Keratinocyte (primary cell): ENCODE data around the gene PHKA1. TPM values are rescaled to one million over a fixed set of nuclear protein-coding genes. Genes with fewer than 3 reads are reported as not detected.
A peak's percentile ranks its signal among the peaks of the same experiment; 100 is the strongest.

ENCODE experiments used
- DNase-seq: peaks from one replicate; pipeline ENCODE4 v3.0.0-alpha.2; 2011; ENCODE audit warnings: low read depth, missing footprints, low spot score
- FAIRE-seq: peaks from 2 replicates; lab custom pipeline; 2011; peaks lifted over from hg19 to GRCh38; lab: Jason Lieb, UNC
- H2AFZ ChIP-seq: 2 replicates; pipeline ENCODE4 v1.6.0; 2012; ENCODE audit warnings: low read length, control low read depth, inconsistent platforms; ENCODE audit not compliant: control insufficient read depth
- H3K27ac ChIP-seq: 2 replicates; pipeline ENCODE4 v1.5.1; 2011; ENCODE audit warnings: low read length; ENCODE audit not compliant: control insufficient read depth, insufficient read depth
- H3K27me3 ChIP-seq: 3 replicates; pipeline ENCODE4 v1.6.0; 2011; ENCODE audit warnings: low read length; ENCODE audit not compliant: control insufficient read depth, insufficient read depth; ENCODE audit errors: extremely low read depth
- H3K36me3 ChIP-seq, 2 experiments: 2 replicates in 1 of 2; 3 replicates in 1 of 2; pipeline ENCODE4 v1.5.1; 2011; ENCODE audit warnings: low read length in 2 of 2, mild to moderate bottlenecking in 1 of 2; ENCODE audit not compliant: control insufficient read depth in 2 of 2, insufficient read depth in 2 of 2; ENCODE audit errors: extremely low read depth in 1 of 2
- H3K4me1 ChIP-seq: 3 replicates; pipeline ENCODE4 v1.5.1; 2011; ENCODE audit warnings: low read length; ENCODE audit not compliant: control insufficient read depth, insufficient read depth; ENCODE audit errors: extremely low read depth
- H3K4me2 ChIP-seq: 3 replicates; pipeline ENCODE4 v1.6.0; 2011; ENCODE audit warnings: low read depth, low read length; ENCODE audit not compliant: control insufficient read depth, insufficient read depth; ENCODE audit errors: extremely low read depth
- H3K4me3 ChIP-seq, 3 experiments: fragments of 200-600 bp in 1 of 3; sonication (generic) in 1 of 3; 2 replicates in 2 of 3; 3 replicates in 1 of 3; pipeline ENCODE4 v1.5.1; 2011 to 2016; ENCODE audit warnings: low read length in 3 of 3, mild to moderate bottlenecking in 3 of 3, control low read depth in 2 of 3, inconsistent platforms in 1 of 3, low read depth in 1 of 3, mixed read lengths in 1 of 3, mixed run types in 1 of 3, moderate library complexity in 1 of 3; ENCODE audit not compliant: control insufficient read depth in 2 of 3, insufficient read depth in 2 of 3; ENCODE audit errors: extremely low read depth in 1 of 3
- H3K79me2 ChIP-seq: 2 replicates; pipeline ENCODE4 v1.6.0; 2012; ENCODE audit warnings: low read length; ENCODE audit not compliant: control insufficient read depth, insufficient read depth
- H3K9ac ChIP-seq: 3 replicates; pipeline ENCODE4 v1.6.0; 2011; ENCODE audit warnings: low read length; ENCODE audit not compliant: control insufficient read depth, insufficient read depth; ENCODE audit errors: extremely low read depth
- H3K9me1 ChIP-seq: 3 replicates; pipeline ENCODE4 v1.6.0; 2011; ENCODE audit warnings: low read length; ENCODE audit not compliant: control insufficient read depth, insufficient read depth; ENCODE audit errors: extremely low read depth
- H3K9me3 ChIP-seq: 2 replicates; pipeline ENCODE4 v1.5.1; 2012; ENCODE audit warnings: low read depth, low read length; ENCODE audit not compliant: control insufficient read depth
- H4K20me1 ChIP-seq: 3 replicates; pipeline ENCODE4 v1.6.0; 2011; ENCODE audit warnings: low read length; ENCODE audit not compliant: control insufficient read depth, insufficient read depth; ENCODE audit errors: extremely low read depth
- CTCF ChIP-seq, 3 experiments: IDR thresholded peaks in 1 of 3; conservative IDR thresholded peaks in 1 of 3; optimal IDR thresholded peaks in 1 of 3; 2 replicates in 2 of 3; 3 replicates in 1 of 3; pipeline versions ENCODE3 to v1.5.1; 2011; ENCODE audit warnings: low read length in 3 of 3, mild to moderate bottlenecking in 3 of 3, moderate library complexity in 2 of 3, control low read depth in 1 of 3, inconsistent platforms in 1 of 3; ENCODE audit not compliant: insufficient read depth in 2 of 3; ENCODE audit errors: extremely low read depth in 1 of 3
- EZH2 ChIP-seq: IDR thresholded peaks from one replicate; pipeline ENCODE4 v1.6.1; 2012; ENCODE audit warnings: inconsistent platforms, mild to moderate bottlenecking, low read length, moderate library complexity
- dilution Hi-C: fragments of 300-500 bp; cut with MboI; formaldehyde crosslinking; loops from one replicate; pipeline ENCODE4 v1.7.0; 2020; ENCODE audit warnings: low sequenced_read_pairs; ENCODE audit not compliant: extremely low pct_ligation_motif_present
- polyA plus RNA-seq, 5 experiments: library from polyadenylated mRNA; depleted of rRNA in 3 of 5; stranded (reverse) in 3 of 5; stranded (forward) in 1 of 5; unstranded in 1 of 5; fragments of >200 nt; gene quantifications; 1 replicate in 1 of 5; 2 replicates in 3 of 5; 3 replicates in 1 of 5; pipeline versions ENCODE4 v1.2.1 to v1.2.3, GENCODE V29; 2011 to 2012; ENCODE audit warnings: missing spikeins in 2 of 5, low read depth in 1 of 5, low replicate concordance in 1 of 5

Gene PHKA1
- polyA plus RNA-seq, 1 donor (not counting 4 experiments of a cell fraction or from before 2014, with no cell fraction given) = 7.1 TPM

GRCh38 chrX:72714478-72714916 lies 391 bp upstream of the PHKA1 start:
- Histone ChIP-seq H3K27ac (peak overlapping the region; percentile 66), H3K4me1 (no peaks in the 10 kb centered on the region), H2AFZ (peak overlapping the region; percentile 61), H4K20me1 (no peaks in the 10 kb centered on the region), H3K9me1 (no peaks in the 10 kb centered on the region), H3K9ac (peak overlapping the region; percentile 69), H3K79me2 (no peaks in the 10 kb centered on the region), H3K27me3 (no peaks in the 10 kb centered on the region), H3K4me3 (peak overlapping the region; percentile 44 to 75 (median 59)), H3K4me2 (peak overlapping the region; percentile 66), H3K9me3 (no peaks in the 10 kb centered on the region), H3K36me3 (no peaks in the 10 kb centered on the region)
- TF ChIP-seq EZH2 (no peak), CTCF (optimal IDR thresholded peaks at IDR 0.05 in 1 of 3, IDR thresholded peaks at IDR 0.05 in 1 of 3, conservative IDR thresholded peaks at IDR 0.05 in 1 of 3; ENCODE audit: extremely low read depth in 1 of 3, insufficient read depth in 2 of 3, low read length in 3 of 3) (peak in 1 of 3 experiments; percentile 19)
- no peak for FAIRE-seq
- DNase-seq = no peak
- dilution Hi-C loops = no loop called here

- DNase-seq (no peak), FAIRE-seq (no peak)
- dilution Hi-C loops = no loop called here
- Histone ChIP-seq H4K20me1 (no peaks in the 10 kb centered on the region), H3K9me3 (no peaks in the 10 kb centered on the region), H3K4me1 (no peaks in the 10 kb centered on the region), H3K4me2 (peak overlapping the region; percentile 56), H3K36me3 (no peaks in the 10 kb centered on the region), H3K9me1 (no peaks in the 10 kb centered on the region), H3K4me3 (peak overlapping the region; percentile 44 to 75 (median 59)), H3K79me2 (no peaks in the 10 kb centered on the region), H3K27ac (no peak overlapping the region), H3K9ac (peak overlapping the region; percentile 69), H3K27me3 (no peaks in the 10 kb centered on the region), H2AFZ (no peak overlapping the region)
- TF ChIP-seq CTCF (optimal IDR thresholded peaks at IDR 0.05 in 1 of 3, IDR thresholded peaks at IDR 0.05 in 1 of 3, conservative IDR thresholded peaks at IDR 0.05 in 1 of 3; ENCODE audit: extremely low read depth in 1 of 3, insufficient read depth in 2 of 3, low read length in 3 of 3) (no peak), EZH2 (no peak)
These were observed 976 bp downstream of the PHKA1 start for GRCh38 chrX:72713130-72713529.
